Body of pancreas (tissue), 4 donors: ENCODE measurements around the gene ZBTB20. TPM values are rescaled to one million over a fixed set of nuclear protein-coding genes. Genes with fewer than 3 reads are reported as not detected.

Experiments
- ATAC-seq: fragments of 150-250 bp; one replicate; pipeline ENCODE4 v1.9.1; 2016
- DNase-seq, 4 donors: peaks; one replicate each; pipeline ENCODE4 v3.0.0-alpha.2; 2019
- H3K27ac ChIP-seq, 4 donors: fragments of 200-600 bp; sonication (generic); 1 replicate in 3 of 4; 2 replicates in 1 of 4; pipeline versions ENCODE4 v1.5.1 to v1.6.1; 2016 to 2019; ENCODE audit warnings: mild to moderate bottlenecking in 1 of 4, mixed read lengths in 1 of 4, moderate library complexity in 1 of 4
- H3K27me3 ChIP-seq, 2 donors: fragments of 200-600 bp; sonication (generic); one replicate each; pipeline ENCODE4 v1.6.0; 2016; ENCODE audit warnings: mild to moderate bottlenecking in 1 of 2
- H3K36me3 ChIP-seq, 2 donors: fragments of 200-600 bp; sonication (generic); replicated peaks in 1 of 2; 2 replicates each; pipeline ENCODE4 v1.5.1; 2016; ENCODE audit warnings: low read depth in 2 of 2; ENCODE audit not compliant: insufficient read depth in 1 of 2
- H3K4me1 ChIP-seq: fragments of 200-600 bp; sonication (generic); one replicate; pipeline ENCODE4 v1.6.0; 2016
- H3K4me3 ChIP-seq, 2 donors: fragments of 200-600 bp; sonication (generic); 1 replicate in 1 of 2; 2 replicates in 1 of 2; pipeline ENCODE4 v1.5.1; 2016 to 2019
- H3K9me3 ChIP-seq, 3 donors: fragments of 200-600 bp; sonication (generic); 1 replicate in 2 of 3; 2 replicates in 1 of 3; pipeline ENCODE4 v1.5.1; 2016
- CTCF ChIP-seq, 7 experiments: fragments of 450-650 bp in 4 of 7; fragments of 200-600 bp in 3 of 7; sonication (generic) in 3 of 7; IDR thresholded peaks; one replicate each; pipeline ENCODE4 v1.5.1; 2016 to 2019; ENCODE audit warnings: antibody characterized with exemption in 7 of 7
- POLR2A ChIP-seq, 3 donors: fragments of 450-650 bp; IDR thresholded peaks; one replicate each; pipeline ENCODE4 v1.6.1; 2016; ENCODE audit warnings: antibody characterized with exemption in 3 of 3, mild to moderate bottlenecking in 2 of 3
- WGBS, 2 donors: methylation state at CpG; one replicate each; pipeline ENCODE4 v1.1.5; 2017; 5-methylcytosine and 5-hydroxymethylcytosine counted together
- intact Hi-C: fragments of 100-400 bp; cut with DNase I; formaldehyde crosslinking; loops from one replicate; pipeline ENCODE4 v1.15.1; 2023
- total RNA-seq, 2 donors: library from RNA; depleted of rRNA; stranded (reverse); fragments of >200 nt; gene quantifications; one replicate each; pipeline ENCODE4 v1.1.0, GENCODE V29; 2016

Gene ZBTB20
- total RNA-seq, 2 donors from 2014 or later, result 48.3 to 77.1 TPM

GRCh38 chr3:114565216-114565615, 581.9 kb downstream of the ZBTB20 start:
- Histone ChIP-seq H3K27ac (no peak overlapping the region), H3K9me3 (no peaks in the 10 kb centered on the region), H3K36me3 (no peaks in the 10 kb centered on the region), H3K4me3 (no peak overlapping the region), H3K27me3 (no peaks in the 10 kb centered on the region), H3K4me1 (no peaks in the 10 kb centered on the region)
- no peak for TF ChIP-seq CTCF (IDR thresholded peaks at IDR 0.05)
- TF ChIP-seq POLR2A (IDR thresholded peaks at IDR 0.05), result no peak
- DNase-seq, result peak; percentile 22 to 37 (median 32)
- intact Hi-C loops, result no loop called here
- 84 to 94% methylated on average over 8 of the region's 8 CpGs for WGBS, 2 donors
- no peak for ATAC-seq

GRCh38 chr3:114563720-114564119, 583.4 kb downstream of the ZBTB20 start:
- TF ChIP-seq CTCF (IDR thresholded peaks at IDR 0.05), result no peak
- no peak for TF ChIP-seq POLR2A (IDR thresholded peaks at IDR 0.05)
- intact Hi-C loops, result no loop called here
- ATAC-seq (no peak), DNase-seq (no peak)
- Histone ChIP-seq H3K4me3 (no peak overlapping the region), H3K27me3 (no peaks in the 10 kb centered on the region), H3K36me3 (no peaks in the 10 kb centered on the region), H3K4me1 (no peaks in the 10 kb centered on the region), H3K9me3 (no peaks in the 10 kb centered on the region), H3K27ac (no peak overlapping the region)
- WGBS, 2 donors, result 99 to 100% methylated on average over 2 of the region's 2 CpGs

- TF ChIP-seq CTCF (IDR thresholded peaks at IDR 0.05), result no peak
- TF ChIP-seq POLR2A (IDR thresholded peaks at IDR 0.05), result no peak
- no peaks in the 10 kb centered on the region for H3K27me3 ChIP-seq
- H3K4me3 ChIP-seq, result no peak overlapping the region
- intact Hi-C loops, result no loop called here
- DNase-seq (no peak), ATAC-seq (no peak)
- 14 to 24% methylated on average over 2 of the region's 2 CpGs for WGBS, 2 donors
- H3K9me3 ChIP-seq, result no peaks in the 10 kb centered on the region
- H3K36me3 ChIP-seq, result no peaks in the 10 kb centered on the region
- H3K27ac ChIP-seq, result no peak overlapping the region
- H3K4me1 ChIP-seq, result peaks cover 7% of the 10 kb centered on the region
Measured at GRCh38 chr3:114562557-114562956, 584.5 kb downstream of the ZBTB20 start.

- no peaks in the 10 kb centered on the region for H3K36me3 ChIP-seq
- H3K27me3 ChIP-seq, result no peaks in the 10 kb centered on the region
- TF ChIP-seq CTCF (IDR thresholded peaks at IDR 0.05), result no peak
- TF ChIP-seq POLR2A (IDR thresholded peaks at IDR 0.05), result no peak
- H3K27ac ChIP-seq, result no peak overlapping the region
- intact Hi-C loops, result no loop called here
- ATAC-seq (peak; percentile 21), DNase-seq (no peak)
- no peak overlapping the region for H3K4me3 ChIP-seq
- WGBS, 2 donors, result 76 to 86% methylated on average over 4 of the region's 4 CpGs
- H3K9me3 ChIP-seq, result no peaks in the 10 kb centered on the region
- peaks cover 7% of the 10 kb centered on the region for H3K4me1 ChIP-seq
Measured at GRCh38 chr3:114558271-114558670, 588.8 kb downstream of the ZBTB20 start.

GRCh38 chr3:114557791-114558190, 589.3 kb downstream of the ZBTB20 start:
- Histone ChIP-seq H3K36me3 (no peaks in the 10 kb centered on the region), H3K4me3 (no peak overlapping the region), H3K4me1 (peaks cover 7% of the 10 kb centered on the region), H3K9me3 (no peaks in the 10 kb centered on the region), H3K27me3 (no peaks in the 10 kb centered on the region), H3K27ac (no peak overlapping the region)
- TF ChIP-seq POLR2A (IDR thresholded peaks at IDR 0.05) (no peak), CTCF (IDR thresholded peaks at IDR 0.05) (no peak)
- intact Hi-C loops, result no loop called here
- no peak for DNase-seq
- peak; percentile 40 for ATAC-seq
